Hepatocyte (in vitro differentiated cells): ENCODE data around the gene PNPLA8. TPM values are rescaled to one million over a fixed set of nuclear protein-coding genes. Genes with fewer than 3 reads are reported as not detected.

Source experiments
- DNase-seq: peaks from one replicate; pipeline ENCODE4 v3.0.0-alpha.2; 2016; ENCODE audit warnings: low spot score
- H2AFZ ChIP-seq: fragments of 200-600 bp; sonication (generic); 2 replicates; pipeline ENCODE4 v1.6.0; 2016; ENCODE audit warnings: antibody characterized with exemption, mild to moderate bottlenecking
- H3K27ac ChIP-seq: fragments of 200-600 bp; sonication (generic); 2 replicates; pipeline ENCODE4 v1.5.1; 2016; ENCODE audit warnings: mild to moderate bottlenecking
- H3K27me3 ChIP-seq: fragments of 200-600 bp; sonication (generic); 2 replicates; pipeline ENCODE4 v1.6.1; 2016
- H3K36me3 ChIP-seq: fragments of 200-600 bp; sonication (generic); replicated peaks from 2 replicates; pipeline ENCODE4 v1.5.1; 2016; ENCODE audit warnings: low read depth; ENCODE audit not compliant: insufficient read depth
- H3K4me1 ChIP-seq: fragments of 200-600 bp; sonication (generic); 2 replicates; pipeline ENCODE4 v1.5.1; 2016; ENCODE audit warnings: mild to moderate bottlenecking, moderate library complexity; ENCODE audit not compliant: insufficient read depth
- H3K4me2 ChIP-seq: fragments of 200-600 bp; sonication (generic); 2 replicates; pipeline ENCODE4 v1.6.0; 2016
- H3K4me3 ChIP-seq: fragments of 200-600 bp; sonication (generic); 2 replicates; pipeline ENCODE4 v1.5.1; 2016; ENCODE audit warnings: mild to moderate bottlenecking
- H3K79me2 ChIP-seq: fragments of 200-600 bp; sonication (generic); 2 replicates; pipeline ENCODE4 v1.6.0; 2017; ENCODE audit warnings: mild to moderate bottlenecking
- H3K9me2 ChIP-seq: fragments of 200-600 bp; sonication (generic); replicated peaks from 2 replicates; pipeline ENCODE4 v1.6.0; 2017; ENCODE audit warnings: mild to moderate bottlenecking; ENCODE audit not compliant: insufficient read depth
- H3K9me3 ChIP-seq: fragments of 200-600 bp; sonication (generic); 2 replicates; pipeline ENCODE4 v1.5.1; 2016; ENCODE audit warnings: low read depth, mild to moderate bottlenecking
- H4K20me1 ChIP-seq: fragments of 200-600 bp; sonication (generic); 2 replicates; pipeline ENCODE4 v1.6.0; 2016; ENCODE audit warnings: mild to moderate bottlenecking; ENCODE audit not compliant: insufficient read depth, poor library complexity, severe bottlenecking
- EZH2 ChIP-seq: fragments of 200-600 bp; sonication (generic); IDR thresholded peaks from 2 replicates; pipeline ENCODE4 v1.6.1; 2016; ENCODE audit warnings: antibody characterized with exemption, mild to moderate bottlenecking, borderline replicate concordance
- EZH2phosphoT487 ChIP-seq: fragments of 200-600 bp; sonication (generic); IDR thresholded peaks from one replicate; pipeline ENCODE4 v1.6.1; 2018; ENCODE audit warnings: antibody characterized with exemption, mild to moderate bottlenecking, low read depth, moderate library complexity; ENCODE audit not compliant: unreplicated experiment, severe bottlenecking
- WGBS: methylation state at CpG from one replicate; pipeline ENCODE4 v1.1.6; 2016; ENCODE audit warnings: low lambda C conversion rate; ENCODE audit errors: missing lambda C conversion rate; 5-methylcytosine and 5-hydroxymethylcytosine counted together
- polyA plus RNA-seq: library from polyadenylated mRNA; unstranded; fragments of >200 nt; fragmentation: Nextera tagmentation; extraction: Ambion mirVana; gene quantifications from 2 replicates; pipeline ENCODE4 v1.2.1, GENCODE V29; 2016
- total RNA-seq: library from RNA; depleted of rRNA; stranded (reverse); fragments of >200 nt; gene quantifications from 2 replicates; pipeline ENCODE4 v1.2.3, GENCODE V29; 2014
- TF ChIP-seq, protein P1 (sequence below): fragments of 200-600 bp; sonication (generic); IDR thresholded peaks from 2 replicates; pipeline ENCODE4 v1.5.1; 2016; ENCODE audit warnings: antibody characterized with exemption, mild to moderate bottlenecking; ENCODE audit not compliant: poor library complexity

The PNPLA8 gene
- total and polyA plus RNA-seq, 2 experiments from 2014 or later: 25.2 to 48.3 TPM

DNA sequence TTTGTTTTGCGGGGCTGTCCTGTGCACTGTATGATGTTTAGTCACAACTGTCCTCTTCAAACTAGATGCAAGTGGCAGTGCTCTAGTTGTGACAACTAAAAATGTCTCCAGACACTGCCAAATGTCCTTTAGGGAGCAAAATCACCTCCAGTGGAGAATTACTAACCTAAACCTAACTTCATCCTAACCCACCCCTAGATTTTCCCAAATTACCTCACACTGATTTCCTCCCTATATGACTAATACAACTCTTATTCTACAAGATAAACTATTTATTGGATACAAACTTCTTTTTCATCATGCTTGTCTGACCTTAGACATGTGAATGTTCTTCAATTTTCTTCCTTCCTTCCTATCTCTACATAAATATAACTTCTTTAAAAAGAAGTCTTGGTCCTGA, 26.4 kb downstream of the PNPLA8 start:
- Histone ChIP-seq H3K9me2 (no peaks in the 10 kb centered on the region), H3K79me2 (peaks cover 1% of the 10 kb centered on the region), H3K27me3 (no peaks in the 10 kb centered on the region), H3K4me2 (no peak overlapping the region), H2AFZ (no peak overlapping the region), H3K4me1 (no peaks in the 10 kb centered on the region), H3K9me3 (no peaks in the 10 kb centered on the region), H4K20me1 (no peaks in the 10 kb centered on the region), H3K4me3 (no peak overlapping the region), H3K27ac (no peak overlapping the region), H3K36me3 (no peaks in the 10 kb centered on the region)
- 92% methylated on average over 1 of the region's 1 CpG for WGBS
- DNase-seq: no peak
- TF ChIP-seq EZH2phosphoT487 (no peak), EZH2 (no peak)
- TF ChIP-seq, protein P1, sequence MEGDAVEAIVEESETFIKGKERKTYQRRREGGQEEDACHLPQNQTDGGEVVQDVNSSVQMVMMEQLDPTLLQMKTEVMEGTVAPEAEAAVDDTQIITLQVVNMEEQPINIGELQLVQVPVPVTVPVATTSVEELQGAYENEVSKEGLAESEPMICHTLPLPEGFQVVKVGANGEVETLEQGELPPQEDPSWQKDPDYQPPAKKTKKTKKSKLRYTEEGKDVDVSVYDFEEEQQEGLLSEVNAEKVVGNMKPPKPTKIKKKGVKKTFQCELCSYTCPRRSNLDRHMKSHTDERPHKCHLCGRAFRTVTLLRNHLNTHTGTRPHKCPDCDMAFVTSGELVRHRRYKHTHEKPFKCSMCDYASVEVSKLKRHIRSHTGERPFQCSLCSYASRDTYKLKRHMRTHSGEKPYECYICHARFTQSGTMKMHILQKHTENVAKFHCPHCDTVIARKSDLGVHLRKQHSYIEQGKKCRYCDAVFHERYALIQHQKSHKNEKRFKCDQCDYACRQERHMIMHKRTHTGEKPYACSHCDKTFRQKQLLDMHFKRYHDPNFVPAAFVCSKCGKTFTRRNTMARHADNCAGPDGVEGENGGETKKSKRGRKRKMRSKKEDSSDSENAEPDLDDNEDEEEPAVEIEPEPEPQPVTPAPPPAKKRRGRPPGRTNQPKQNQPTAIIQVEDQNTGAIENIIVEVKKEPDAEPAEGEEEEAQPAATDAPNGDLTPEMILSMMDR: no peak

DNA sequence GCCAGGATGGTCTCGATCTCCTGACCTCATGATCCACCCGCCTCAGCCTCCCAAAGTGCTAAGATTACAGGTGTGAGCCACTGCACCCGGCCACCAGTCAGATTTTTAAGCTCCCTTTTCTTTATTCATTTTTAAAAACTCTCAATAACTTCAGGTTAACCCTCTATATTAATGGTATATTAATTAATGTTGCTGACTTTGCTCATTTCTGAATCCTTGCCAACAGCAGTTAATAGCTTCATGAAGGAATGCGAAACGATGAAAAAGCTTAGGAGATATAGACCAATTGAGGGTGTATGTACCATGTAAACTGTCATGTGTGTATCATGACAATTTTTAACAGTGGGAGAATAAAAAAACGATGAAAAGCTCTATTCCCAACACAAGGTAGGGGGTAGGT, 27.5 kb downstream of the PNPLA8 start:
- Histone ChIP-seq H3K79me2 (no peaks in the 10 kb centered on the region), H3K9me3 (no peaks in the 10 kb centered on the region), H3K4me3 (no peak overlapping the region), H4K20me1 (no peaks in the 10 kb centered on the region), H3K9me2 (no peaks in the 10 kb centered on the region), H3K36me3 (no peaks in the 10 kb centered on the region), H3K4me2 (no peak overlapping the region), H3K4me1 (no peaks in the 10 kb centered on the region), H3K27me3 (no peaks in the 10 kb centered on the region), H2AFZ (no peak overlapping the region), H3K27ac (no peak overlapping the region)
- WGBS: 87% methylated on average over 6 of the region's 6 CpGs
- no peak for TF ChIP-seq EZH2phosphoT487
- TF ChIP-seq, protein P1: no peak
- DNase-seq: no peak

GRCh38 chr7:108497082-108497725, 28.7 kb downstream of the PNPLA8 start:
- DNase-seq: peak; percentile 54
- TF ChIP-seq, protein P1: peak; percentile 76
- TF ChIP-seq EZH2: no peak

GRCh38 chr7:108492742-108493141, 33.2 kb downstream of the PNPLA8 start:
- 90% methylated on average over 4 of the region's 4 CpGs for WGBS
- no peaks in the 10 kb centered on the region for H3K9me2 ChIP-seq
- H3K79me2 ChIP-seq: no peaks in the 10 kb centered on the region
- H3K9me3 ChIP-seq: no peaks in the 10 kb centered on the region
- H3K4me2 ChIP-seq: no peak overlapping the region
- H4K20me1 ChIP-seq: no peaks in the 10 kb centered on the region
- no peaks in the 10 kb centered on the region for H3K36me3 ChIP-seq
- no peak for DNase-seq
- no peak overlapping the region for H2AFZ ChIP-seq
- H3K27ac ChIP-seq: no peak overlapping the region
- no peaks in the 10 kb centered on the region for H3K27me3 ChIP-seq
- H3K4me1 ChIP-seq: no peaks in the 10 kb centered on the region
- TF ChIP-seq EZH2phosphoT487 (no peak), EZH2 (no peak)
- TF ChIP-seq, protein P1: no peak
- no peak overlapping the region for H3K4me3 ChIP-seq

More at GRCh38 chr7:108497082-108497725, 28.7 kb downstream of the PNPLA8 start:
- Histone ChIP-seq H3K9me3 (no peaks in the 10 kb centered on the region), H3K27ac (no peak overlapping the region), H3K4me1 (no peaks in the 10 kb centered on the region), H3K4me3 (no peak overlapping the region), H3K4me2 (no peak overlapping the region), H3K36me3 (no peaks in the 10 kb centered on the region), H3K79me2 (no peaks in the 10 kb centered on the region), H2AFZ (no peak overlapping the region), H3K9me2 (no peaks in the 10 kb centered on the region), H3K27me3 (no peaks in the 10 kb centered on the region), H4K20me1 (no peaks in the 10 kb centered on the region)
- 99% methylated on average over 3 of the region's 3 CpGs for WGBS
